HG02588 (cell line): ENCODE results near the gene CRMP1.
"Not testable (repeated sequence)": the region's sequence is repeated elsewhere in the genome, so short reads cannot be mapped to it uniquely, and the experiment has no call there.

Experiments used
- ATAC-seq: cut with Tn5 transposase; IDR thresholded peaks from one replicate; pipeline ENCODE4 v1.9.1; 2021; ENCODE audit warnings: mild to moderate bottlenecking, moderate library complexity; ENCODE audit not compliant: unreplicated experiment

CRMP1 gene

DNA sequence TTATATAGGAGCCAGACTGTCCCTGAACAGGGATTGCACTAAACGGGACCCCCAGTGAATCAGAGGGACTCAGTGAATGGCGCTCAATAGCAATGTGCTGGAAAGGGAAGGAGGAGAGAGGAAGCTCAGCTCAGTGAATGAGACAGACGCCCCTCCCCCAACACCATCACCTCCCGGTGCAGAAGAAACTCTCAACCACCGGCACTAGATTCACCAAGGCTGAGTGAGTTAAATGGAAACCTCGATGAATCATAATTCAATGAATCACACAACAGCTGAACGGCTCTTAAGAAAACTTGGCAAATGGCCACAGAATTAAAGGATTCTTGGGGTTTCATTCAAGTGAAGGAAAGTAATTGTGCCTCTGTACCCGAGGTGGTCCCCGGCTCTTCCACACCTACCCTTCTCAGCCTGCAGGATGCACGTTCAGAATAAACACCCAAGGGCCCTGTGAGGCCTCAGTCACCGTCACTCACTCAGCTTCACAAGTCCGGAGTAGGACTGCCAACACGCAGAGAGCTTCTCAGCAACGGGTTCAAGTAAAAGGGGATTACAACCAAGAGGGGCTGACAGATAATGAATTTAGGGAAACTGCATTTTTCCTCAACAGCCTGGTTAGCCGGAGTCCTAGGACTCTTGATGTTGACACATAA lies 29.3 kb downstream of the CRMP1 start:
- ATAC-seq: no peak

DNA sequence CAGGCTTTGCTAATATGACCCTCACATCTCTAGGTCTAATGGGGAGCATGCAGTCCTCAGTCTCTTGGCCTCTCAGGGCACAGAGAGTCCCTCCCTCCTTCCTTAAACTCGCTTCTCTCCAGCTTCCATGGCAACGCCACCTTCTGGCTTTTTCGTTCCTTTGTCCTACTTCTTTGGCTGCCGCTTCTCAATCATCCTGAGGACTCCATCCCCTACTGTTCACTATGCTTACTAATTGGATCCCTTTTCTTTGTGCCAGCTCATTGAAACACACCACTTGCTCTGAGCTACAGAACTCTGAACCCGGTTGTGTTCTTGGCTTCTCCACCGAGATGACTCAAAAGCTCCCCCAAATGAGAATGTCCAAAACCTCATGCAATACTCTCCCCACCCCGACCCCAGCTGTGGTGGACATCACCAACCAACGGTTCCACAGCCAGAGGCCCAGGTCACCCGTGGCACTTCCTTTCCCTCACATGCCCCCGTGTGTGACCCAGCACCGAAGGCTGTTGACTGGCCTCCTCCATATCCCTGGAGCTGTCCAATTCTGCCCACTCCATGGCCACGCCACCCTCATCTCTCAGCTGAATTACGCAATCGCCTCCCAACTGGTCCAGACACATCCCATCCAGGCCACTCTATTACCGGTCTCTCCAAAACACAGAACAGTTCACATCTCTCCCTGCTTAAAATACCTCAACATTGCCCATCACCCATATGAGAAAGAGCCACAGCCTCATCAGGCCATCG lies 34.7 kb downstream of the CRMP1 start:
- no peak for ATAC-seq

DNA sequence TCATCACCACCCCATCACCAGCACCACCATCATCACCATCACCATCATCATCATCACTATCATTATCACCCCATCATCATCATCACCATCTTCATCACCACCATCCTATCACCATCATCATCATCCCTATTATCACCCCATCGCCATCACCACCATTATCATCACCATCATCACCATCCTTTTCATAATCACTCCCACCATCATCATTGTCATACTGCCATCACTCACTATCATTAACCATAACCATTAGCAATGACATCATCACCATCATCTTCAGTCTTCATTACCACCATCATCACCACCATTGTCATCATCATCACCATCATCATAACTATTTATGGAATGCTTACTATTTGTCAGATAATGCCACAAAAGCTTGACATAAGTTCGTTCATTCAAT lies 35.7 kb downstream of the CRMP1 start:
- no peak for ATAC-seq

DNA sequence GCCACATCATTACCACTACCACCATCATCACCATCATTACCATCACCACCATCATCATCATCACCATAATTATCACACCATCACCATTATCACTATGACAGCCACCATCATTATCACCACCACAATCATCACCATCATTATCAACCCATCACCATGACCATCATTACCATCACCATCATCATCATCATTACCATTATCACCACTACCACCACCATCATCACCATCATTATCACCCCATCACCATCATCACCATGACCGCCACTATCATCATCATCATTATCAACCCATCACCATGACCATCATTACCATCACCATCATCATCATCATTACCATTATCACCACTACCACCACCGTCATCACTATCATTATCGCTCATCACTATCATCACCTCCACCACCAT lies 36.5 kb downstream of the CRMP1 start:
- not testable (repeated sequence) for ATAC-seq

DNA sequence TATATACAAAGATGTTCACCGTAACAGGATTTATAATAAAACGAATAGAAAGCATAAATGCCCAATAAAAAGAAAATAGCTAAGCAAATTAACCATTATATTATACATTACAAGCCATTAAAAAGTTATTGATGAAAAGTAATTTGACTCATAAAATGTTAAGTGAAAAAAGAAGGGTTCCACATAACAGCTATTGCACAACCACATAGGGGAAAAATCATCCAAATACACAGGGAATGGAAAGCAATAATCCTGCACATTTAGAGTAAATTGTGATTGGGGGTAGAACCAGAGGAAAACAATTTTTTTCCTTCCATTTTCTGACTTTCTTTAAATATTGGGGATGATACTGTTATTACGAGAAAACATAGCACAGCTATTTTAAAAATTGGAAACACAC lies 38.0 kb downstream of the CRMP1 start:
- no peak for ATAC-seq

DNA sequence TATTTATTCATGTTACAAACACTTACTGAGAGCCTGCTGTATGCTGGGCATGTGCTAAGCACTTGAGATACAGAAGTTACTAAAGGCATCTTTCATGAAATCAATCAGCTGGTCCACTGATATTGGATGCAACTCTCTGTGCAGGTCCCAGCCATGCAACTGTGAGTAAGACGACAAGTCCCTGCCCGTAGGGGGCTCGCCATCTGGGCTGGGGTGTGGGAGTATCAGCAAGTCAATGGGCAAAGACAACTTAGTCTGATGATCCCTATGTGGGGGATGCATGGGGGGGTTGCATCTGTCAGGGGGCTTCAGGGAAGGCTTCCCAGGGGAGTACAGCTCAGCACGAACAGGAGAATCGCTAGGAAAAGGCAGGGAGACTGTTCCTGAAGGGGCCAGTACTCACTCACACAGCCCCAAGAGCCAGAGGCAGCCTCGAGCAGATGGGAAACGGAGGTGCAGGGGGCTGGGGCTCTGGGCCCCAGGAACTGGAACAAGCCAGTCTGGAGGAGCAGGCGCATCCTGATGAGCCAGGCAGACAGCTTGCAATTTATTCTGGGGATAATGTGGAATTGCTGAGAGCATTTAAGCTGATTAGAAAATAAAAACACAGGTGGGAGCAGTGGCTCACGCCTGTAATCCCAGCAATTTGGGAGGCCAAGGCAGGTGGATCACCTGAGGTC lies 40.2 kb downstream of the CRMP1 start:
- ATAC-seq: no peak

DNA sequence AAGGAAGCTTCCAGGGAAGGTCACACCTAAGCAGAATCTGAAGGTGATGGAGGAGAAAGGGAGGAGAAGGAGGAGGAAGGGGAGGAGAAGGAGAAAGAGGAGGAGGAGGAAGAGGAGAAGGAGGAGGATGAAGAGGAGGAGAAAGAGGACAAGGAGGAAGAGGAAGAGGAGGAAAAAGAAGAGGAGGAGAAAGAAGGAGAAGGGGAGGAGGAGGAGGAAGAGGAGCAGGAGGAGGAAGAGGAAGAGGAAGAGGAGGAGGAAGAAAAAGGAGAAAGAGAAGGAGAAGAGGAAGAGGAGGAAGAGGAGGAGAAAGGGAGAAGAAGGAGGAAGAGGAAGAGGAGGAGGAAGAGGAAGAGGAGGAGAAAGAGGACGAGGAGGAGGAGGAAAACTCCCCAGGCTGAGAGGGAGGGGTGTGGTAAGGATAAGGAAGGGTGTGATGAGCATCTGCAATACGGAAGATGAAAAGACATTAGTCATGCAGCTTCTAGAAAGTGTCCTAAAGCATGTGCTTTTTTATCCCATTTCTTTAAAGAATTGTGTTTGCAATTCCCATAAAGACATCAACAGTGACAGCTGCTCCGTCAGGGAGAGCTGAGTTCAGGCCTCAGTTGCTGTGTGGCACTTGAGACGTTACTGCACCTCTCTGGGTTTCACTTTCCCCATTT lies 41.1 kb downstream of the CRMP1 start:
- no peak for ATAC-seq

DNA sequence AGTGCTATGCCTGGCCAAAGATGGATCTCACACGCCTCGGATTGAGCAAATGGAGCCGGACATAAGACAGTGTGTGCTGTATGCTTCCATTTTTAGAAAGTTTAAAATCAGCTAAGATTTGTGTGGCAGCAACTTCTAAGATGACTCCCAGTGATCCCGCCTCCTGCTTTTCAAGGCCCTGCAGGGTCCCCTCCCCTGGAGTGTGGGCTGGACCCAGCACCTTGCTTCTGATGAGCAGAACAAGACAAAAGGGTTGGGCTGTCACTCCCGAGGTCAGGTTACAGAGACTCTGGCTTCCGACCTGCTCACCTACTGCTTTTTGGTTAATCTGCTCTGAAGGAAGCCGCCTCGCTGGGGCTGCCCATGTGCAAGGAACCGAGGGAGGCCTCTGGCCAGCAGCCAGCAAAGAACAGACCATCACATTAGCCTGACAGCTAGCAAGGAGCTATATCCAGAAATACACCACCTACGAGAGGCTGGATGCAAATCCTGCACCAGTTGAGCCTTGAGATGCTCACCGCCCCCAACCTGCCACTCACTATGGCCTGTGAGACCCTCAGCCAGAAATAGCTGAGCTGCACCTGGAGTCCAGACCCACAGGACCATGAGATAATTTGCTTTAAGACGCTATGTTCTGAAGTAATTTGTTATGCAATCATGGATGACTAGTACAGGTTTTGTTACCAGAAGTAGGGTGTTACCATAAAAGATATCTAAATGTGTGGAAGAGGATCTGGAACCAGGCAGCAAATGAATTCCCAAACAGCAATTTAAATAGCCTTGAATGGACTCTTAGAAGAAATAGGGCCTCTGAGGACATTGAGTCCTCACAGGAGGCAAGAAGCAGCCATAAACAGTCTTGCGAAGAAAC lies 47.6 kb downstream of the CRMP1 start:
- ATAC-seq: no peak

DNA sequence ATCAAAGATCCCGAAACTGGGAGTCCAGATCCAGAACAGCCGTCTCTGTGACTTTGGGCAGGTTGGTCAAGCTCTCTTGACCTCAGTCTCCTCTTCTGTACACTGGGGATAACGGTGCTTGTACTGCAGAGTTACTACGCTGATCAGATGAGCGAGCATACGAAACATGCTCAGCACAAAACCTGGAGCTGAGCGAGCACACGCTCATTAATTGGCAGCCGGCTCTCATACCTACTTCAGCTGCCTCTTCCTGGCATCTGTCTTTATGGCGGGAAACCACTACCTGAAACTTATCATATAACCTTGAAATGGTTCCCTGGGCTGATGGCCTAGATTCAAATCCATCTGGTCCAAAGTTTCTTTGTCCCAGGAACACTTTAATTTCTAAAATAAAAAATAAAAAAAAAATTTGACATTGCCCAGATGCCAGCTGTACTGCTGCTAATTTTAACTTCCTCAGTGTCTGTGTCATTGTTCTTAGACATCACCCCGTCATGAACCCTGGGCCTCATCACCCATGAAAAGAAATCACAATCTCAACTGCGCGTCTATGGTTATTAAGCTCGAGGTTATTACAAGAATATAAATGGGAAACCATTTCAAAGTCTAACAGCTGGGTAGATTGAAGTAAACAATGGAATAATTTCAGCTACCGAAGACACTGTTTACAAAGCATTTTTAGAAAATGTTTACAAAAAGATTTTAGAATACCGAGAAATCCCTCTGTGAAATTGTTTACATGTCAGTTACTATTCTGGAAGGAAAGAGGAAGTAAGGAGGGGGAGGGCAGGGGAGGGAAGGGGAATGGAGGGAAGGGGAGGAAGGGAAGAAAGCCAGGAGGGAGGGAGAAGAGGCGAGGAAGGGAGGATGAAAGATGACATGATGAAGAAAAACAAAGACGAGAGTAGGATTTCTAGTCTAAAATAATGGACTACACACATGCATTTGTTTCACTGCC lies 49.0 kb downstream of the CRMP1 start:
- no peak for ATAC-seq

DNA sequence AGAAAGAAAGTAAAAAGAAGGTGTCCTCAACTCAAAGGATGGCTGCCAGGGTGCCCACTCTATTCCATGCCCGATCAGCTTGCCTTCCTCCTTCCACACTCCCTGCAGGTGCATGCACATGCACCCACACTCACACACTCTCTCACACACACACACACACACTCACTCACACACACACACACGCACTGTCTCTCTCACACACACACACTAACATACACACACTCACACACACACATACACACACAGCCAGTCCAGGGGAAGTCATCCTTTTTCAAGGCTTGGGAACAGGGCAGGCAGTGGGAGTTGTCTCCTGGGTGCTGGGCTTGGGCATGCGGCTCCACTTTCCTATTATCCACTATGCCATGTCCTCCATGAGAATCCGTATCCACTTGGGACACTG lies 50.4 kb downstream of the CRMP1 start:
- no peak for ATAC-seq

DNA sequence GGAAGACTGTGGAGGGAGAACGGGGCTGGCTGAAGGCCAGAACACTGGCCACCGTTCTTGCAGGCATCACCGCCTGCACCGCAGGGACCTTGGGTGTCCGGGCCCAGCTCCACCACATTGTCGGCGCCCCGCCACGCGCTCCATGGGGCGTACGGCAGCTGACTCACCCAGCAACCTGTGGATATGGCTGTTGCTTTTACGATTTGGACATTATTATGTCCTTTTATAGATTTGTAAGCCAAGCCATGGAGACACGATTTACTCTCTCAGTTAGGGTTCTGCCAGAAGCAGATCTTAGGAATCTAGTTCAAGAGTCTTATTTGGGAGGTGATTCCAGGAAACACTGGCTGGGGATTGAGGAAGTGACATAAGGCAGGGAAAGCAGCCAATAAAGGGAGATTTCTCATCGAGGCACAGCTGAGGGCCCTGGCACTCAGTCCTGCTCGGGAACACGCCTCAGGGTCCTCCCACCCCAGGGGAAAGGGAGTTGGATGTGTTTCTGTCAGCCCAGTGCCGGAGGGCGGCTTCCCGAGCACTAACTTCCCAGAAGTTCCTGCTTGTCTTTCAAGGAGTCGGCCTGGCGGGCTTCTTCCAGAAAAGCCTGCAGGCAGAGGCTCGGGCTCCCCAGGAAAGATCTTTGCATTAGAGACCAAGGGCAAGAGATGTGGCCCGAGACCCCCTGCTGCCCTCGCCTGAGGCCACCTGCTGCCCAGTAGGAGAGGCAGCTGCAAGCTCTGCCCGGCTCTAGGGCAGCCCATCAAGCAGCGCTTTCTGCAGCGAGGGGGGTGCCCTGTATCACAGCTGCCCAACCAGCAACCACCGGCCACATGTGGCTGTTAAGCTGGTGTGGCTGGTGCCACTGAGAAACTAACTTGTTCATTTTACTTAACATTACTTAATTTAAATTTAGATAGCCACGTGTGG lies 52.9 kb downstream of the CRMP1 start:
- ATAC-seq: no peak

DNA sequence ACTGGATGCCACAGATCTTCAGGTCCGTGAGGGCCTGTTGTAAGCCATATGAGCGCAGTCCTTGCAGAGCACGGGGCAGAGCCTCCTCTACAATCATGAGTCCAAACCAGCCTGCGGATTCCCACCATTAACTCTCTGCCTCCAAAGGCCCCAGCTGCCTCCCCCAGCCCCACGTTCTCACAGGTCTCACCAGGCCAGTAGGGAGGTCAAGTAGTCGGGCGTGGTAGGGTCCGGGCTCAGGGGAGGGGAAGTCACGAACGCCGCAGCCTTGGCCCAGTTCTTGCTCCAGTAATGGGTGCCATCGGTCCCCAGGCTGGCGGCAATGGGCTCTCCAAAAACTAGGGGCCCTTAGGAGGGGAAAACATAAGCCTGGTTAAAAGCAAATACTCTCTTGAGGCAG lies 53.6 kb downstream of the CRMP1 start:
- no peak for ATAC-seq

DNA sequence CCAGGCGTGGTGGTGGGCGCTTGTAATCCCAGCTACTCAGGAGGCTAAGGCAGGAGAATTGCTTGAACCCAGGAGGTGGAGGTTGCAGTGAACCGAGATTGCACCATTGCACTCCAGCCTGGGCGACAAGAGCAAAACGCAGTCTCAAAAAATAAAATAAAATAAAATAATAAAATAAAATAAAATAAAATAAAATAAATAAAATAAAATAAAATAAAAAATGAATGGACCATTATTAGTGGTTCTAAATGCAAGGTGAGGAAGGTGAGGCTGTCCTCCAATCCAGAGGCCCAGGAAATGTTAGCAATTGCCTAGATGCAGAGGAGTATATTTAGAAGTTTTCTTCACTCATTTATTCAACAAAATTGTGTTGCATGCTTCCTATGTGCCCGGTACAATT lies 55.4 kb downstream of the CRMP1 start:
- ATAC-seq: not testable (repeated sequence)

DNA sequence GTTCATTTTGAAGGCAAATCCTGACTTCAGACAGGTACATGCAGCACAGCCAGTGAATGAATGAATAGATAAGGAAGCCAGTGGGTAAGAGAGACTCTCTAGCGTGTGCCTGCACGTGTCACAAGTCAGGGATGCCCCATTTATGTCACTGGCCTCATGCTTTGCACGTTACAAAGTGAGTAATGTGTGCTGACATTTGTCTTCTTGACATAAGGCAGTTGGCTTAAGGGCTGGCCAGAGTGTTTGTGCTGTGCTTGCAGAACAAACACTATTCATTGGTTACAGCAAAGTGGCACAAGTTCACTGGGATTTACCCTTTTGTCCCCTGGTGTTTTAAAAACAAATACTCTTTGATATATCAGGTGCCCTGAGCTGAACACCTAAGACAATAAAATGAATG lies 55.9 kb downstream of the CRMP1 start:
- no peak for ATAC-seq

DNA sequence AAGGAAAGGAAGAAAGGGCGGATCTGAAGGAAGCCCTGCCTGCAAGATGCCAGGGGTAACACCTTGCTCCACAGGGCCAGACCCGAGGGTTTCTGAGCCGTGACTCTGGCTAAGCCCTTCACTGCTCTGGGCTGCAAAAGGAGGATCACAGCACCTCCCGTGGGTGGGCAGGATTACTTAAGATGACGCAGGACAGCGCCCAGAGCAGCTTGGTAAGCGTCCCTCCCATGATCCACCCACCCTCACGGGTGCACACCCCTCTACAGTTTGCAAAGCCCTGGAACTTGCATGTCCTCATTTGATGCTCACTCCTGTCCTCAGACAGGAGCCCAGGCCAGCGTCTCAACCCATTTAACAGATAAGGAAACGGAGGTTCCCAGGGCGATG lies 64.9 kb downstream of the CRMP1 start:
- no peak for ATAC-seq

DNA sequence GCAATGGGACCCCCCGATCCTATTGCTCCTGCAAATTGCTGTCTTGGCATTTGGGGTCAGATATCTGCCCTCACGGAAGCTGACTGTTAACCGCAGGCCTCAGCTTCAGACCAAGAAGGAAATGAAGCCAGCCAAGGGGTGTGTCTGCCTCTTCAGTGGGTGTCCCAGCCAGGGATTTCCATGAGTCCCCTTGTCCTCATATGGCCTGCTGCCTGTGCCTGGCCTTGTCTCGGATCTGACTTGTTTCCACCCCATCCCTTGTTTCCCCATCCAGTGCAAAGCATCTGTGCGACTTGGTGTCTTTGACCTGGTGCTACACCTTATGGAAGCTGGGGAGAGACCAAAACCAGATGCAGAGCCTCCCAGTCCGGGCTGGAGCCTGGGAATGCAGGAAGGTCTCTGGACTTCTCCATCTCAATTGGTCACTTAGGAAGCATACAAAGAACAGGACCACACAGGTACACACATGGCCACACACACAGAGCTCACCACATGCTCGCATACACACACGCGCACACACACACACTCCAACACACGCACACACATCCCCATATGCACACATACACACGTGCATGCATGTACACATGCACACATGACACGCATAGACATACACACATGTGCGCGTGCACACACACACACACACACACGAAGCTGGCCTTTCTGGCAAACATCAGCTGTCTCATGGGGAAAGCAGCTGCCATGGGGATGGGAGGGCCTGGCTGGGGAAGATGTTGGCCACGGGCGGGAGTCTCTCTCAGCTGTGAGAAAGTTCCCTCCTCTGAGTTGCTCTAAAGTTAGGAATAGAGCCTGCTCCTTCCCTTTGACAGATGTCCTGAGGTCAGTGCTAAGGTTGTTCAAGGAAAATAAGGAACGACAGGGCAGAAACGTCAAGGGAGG lies 65.5 kb downstream of the CRMP1 start:
- ATAC-seq: no peak

DNA sequence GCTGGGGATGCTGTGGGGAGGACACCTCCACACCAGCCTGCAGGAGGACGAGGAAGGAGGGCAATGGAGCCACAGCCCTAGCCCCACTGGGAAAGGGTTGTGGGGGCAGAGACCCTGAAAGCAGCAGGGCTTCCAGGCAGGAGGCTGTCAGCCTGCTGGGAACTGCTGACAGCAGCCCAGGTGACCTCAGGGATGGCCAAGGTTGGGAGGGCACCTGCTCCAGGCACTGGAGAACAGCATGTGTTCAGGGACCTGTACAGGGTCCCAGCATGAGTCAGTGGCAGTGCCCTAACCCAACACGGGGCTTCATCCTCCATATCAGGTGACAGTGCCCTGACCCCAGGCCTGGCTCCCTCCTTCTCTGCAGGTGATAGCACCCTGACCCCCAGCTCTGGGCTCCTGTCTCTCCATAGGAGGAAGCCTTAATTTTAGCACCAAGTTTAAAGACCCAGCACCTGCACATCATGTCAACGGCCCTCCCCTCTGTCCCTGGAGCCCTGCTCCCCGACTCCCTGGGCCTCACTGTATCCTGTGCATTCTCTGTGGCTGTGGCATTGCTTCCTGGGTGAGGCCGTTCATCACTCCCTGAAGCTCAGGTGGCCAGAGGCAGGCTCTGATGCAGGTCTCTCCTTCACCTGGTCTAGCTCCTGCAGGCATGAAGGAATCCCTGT lies 66.3 kb downstream of the CRMP1 start:
- no peak for ATAC-seq
